Measurements from ENCODE around the gene POU2F3.

DNA sequence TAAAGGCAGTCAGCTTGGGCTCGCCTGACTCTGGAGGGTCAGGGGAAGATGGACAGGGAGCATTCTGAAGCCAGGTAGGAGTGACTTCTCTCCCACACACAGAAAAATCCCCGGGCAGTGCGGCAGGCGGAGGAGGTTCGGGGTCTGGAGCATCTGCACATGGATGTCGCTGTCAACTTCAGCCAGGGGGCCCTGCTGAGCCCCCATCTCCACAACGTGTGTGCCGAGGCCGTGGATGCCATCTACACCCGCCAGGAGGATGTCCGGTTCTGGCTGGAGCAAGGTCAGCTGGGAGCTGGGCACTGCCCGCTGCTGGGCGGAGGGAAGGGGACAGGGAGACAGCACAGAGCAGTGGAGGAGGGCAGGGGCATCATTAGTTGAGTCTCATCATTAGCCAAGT, 13.2 kb upstream of the POU2F3 start:
- TF ChIP-seq CTCF (IDR thresholded peaks at IDR 0.05): no peak
- no peak for TF ChIP-seq EP300 (IDR thresholded peaks at IDR 0.05)
